ENCODE measurements around the gene KDM4E. TPM values are rescaled to one million over a fixed set of nuclear protein-coding genes. Genes with fewer than 3 reads are reported as not detected.
"Not testable (repeated sequence)": the region's sequence is repeated elsewhere in the genome, so short reads cannot be mapped to it uniquely, and the experiment has no call there.

KDM4E gene
- polyA plus RNA-seq, 4 donors = 0.14 to 0.44 (median 0.27) TPM

DNA sequence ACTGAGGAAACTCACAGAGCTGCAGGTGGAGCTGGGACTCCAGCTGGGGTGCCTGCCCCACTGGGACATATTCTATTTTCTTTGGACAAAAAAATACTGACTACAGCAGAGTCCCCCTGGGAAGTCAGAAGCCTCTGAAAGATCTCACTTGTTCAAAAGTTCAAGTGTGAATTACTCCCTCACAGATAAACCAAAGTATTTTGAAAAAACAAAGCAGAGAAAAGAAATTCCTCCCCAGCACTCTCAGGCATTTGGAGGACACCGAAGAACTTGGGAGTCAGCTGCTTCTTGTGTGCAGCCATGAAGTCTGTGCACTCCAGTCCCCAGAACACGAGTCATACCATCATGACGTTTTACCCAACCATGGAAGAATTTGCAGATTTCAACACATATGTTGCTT lies 24.1 kb downstream of the KDM4E start, which contains the start of gene KDM4F:
TSS of gene KDM4F (plus strand) at position 301 of the 400 bp plus-strand sequence.
- not testable (repeated sequence) for DNase-seq (ENCODE audit: low read depth in 4 of 4, low spot score in 2 of 4)

DNA sequence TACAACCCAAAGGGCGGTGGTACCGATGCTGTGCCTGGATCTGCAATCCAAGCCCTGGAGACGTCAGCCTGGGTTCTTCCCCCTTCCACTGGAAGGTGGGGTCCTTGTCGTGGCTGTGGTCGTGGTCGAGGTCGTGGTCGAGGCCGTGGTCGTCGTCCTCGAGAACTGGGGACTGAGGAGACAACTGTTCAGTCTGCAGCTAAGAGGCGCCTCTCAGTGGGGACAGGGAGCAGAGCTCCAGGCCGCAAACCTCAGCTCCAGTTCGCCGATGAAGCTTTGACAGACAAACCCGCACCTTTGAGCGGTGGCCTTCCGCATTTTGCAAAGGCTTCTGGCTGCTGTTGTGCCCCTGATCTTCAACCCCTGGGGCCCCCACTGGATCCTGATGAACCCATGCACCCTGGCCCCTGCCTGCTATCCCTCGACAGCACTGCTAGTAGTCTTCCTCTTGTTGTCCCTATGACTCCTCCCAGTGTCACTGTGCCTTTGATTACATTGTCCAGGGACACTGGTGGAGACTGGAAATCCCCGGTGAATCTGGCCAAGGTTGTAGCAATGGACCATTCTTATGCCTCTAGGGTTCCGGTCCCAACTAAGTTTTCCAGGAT lies 25.6 kb downstream of the KDM4E start:
- no peak for DNase-seq (ENCODE audit: low read depth in 4 of 4, low spot score in 2 of 4)

DNA sequence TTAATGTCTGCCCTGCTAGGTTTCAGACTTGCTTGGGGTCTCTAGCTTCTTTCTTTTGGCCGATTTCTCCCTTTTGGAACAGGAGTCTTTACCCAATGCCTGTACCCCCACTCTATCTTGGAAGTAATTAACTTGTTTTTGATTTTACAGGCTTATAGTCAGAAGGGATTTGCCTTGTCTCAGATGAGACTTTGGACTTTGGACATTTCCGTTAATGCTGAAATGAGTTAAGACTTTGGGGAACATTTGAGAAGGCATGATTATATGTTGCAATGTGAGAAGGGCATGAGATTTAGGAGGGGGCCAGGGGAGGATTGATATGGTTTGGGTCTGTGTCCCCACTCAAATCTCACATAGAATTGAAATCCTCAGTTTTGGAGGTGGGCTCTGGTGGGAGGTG lies 29.3 kb downstream of the KDM4E start:
- no peak for DNase-seq (ENCODE audit: low read depth in 4 of 4, low spot score in 2 of 4)

DNA sequence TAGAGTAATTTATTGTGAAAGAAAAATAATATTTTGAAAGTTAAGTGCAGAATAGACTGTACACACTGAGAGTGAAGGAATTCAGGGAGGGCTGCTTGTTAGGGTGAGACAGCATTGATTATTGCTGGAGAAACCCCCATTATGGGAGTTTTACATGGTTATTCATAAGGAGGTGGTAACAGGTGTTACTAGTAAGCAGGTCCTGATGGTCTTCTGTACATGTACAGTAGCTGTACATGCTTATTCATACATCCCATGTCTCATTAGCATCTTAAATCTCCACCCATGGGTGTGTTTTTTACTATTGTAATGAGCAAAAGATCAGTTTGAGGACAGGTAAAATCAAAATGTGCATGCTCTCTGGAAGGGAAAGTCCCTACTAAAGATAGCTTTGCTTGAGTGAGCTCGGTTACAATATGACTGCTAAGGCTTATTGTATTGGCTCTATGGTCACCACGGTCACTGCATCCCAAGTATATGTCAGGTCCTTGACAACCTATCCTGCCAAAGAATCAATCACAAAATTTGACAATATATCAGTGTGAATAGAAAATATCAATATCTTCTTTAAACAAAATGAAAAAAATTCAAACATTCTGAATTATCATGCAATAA lies 30.3 kb downstream of the KDM4E start:
- DNase-seq (ENCODE audit: low read depth in 4 of 4, low spot score in 2 of 4) = no peak

DNA sequence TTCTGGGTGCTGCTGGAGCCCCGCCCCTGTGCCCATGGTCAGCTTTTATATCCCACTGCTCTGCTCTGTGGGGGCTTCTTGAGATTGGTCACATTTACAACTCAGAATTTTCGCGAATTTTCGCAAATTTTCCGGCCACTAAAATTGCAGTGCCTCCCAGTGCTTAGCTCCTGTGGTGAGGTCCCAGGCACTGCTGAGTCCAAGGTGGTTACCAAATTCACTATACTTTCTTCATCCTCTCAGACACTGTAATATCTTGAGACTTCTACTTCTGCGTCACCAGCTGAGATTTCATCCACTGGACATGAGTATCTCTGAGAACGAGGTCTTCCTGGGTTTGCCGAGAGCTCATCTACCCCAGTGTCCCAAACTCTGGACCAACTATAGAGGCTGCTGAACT lies 32.9 kb downstream of the KDM4E start:
- DNase-seq (ENCODE audit: low read depth in 4 of 4, low spot score in 2 of 4) = no peak

DNA sequence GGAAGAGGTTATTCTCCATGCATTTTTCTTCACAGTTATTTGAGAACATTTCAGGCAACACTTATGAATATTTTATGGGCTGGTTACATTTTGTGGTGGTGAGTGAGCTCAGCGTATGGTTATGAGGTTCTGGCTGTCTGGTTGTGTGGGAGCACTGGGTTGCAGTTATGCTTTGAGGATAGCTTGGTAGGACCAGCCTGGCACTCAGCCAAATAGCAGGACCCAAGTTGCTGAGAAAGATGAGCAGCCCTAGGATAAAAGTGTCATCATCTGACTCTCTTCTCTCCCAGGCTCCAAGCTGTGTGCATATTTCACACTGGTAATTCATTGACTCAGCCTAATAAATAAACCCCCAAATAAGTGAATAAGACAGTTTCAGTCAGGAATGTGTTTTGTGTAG lies 33.6 kb downstream of the KDM4E start:
- no peak for DNase-seq (ENCODE audit: low read depth in 4 of 4, low spot score in 2 of 4)

DNA sequence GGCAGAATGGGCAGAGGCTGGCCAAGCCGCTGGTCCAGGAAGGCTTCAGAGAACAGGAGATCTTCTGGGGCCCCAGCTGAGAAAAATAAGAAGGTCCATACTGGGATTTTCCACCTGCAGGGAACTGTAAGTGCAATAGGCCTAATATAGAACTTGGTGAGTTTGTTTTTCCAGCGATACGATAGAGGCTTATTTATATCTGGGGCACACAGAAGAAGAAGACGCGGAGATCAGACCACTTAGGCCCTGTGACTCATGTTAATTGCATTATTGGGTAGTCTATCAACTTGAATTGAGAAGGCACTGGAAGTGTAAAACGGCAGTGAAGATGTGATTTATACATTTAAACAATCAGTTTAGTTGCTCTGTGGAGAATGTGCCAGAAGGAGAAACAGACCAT lies 34.0 kb downstream of the KDM4E start:
- DNase-seq (ENCODE audit: low read depth in 4 of 4, low spot score in 2 of 4) = no peak

DNA sequence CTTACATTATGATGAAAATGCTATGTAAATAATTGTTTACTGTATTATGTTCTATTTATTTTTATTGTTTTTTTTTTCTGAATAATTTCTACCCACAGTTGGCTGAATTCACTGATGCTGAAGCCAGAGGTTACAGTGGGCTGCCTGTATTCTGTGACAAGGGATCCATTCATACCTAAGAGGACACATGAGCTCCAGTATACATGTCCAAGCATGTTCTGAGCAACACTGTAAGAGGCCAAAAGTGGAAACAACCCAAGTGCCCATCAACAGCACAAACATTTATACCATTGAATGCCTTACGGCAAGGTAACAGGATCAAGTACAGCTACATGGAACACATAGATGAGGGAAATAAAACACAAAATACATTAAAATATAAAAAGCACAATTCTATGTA lies 40.3 kb downstream of the KDM4E start:
- DNase-seq (ENCODE audit: low read depth in 4 of 4, low spot score in 2 of 4) = no peak

DNA sequence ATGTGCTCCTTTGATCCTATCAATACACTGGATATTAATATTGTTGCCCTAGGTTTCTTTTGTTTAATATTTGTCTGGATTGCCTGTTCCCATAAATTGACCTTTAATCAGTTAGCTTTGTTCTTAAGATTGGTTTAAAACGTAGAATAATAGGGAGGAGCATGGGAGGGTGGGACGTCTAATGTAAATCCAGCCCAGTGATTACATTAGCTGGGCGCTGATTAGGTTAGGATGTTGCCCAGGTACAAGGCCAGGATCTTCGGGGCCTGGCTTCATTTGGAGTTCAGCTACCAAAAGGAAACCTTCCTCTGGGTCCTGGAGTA lies 41.6 kb downstream of the KDM4E start, which contains the start of gene SRSF8:
TSS of gene SRSF8 (plus strand) at position 204 of the 323 bp plus-strand sequence. CDS start 308 bp downstream, outside the sequence.
- no peak for DNase-seq (ENCODE audit: low read depth in 4 of 4, low spot score in 2 of 4)

DNA sequence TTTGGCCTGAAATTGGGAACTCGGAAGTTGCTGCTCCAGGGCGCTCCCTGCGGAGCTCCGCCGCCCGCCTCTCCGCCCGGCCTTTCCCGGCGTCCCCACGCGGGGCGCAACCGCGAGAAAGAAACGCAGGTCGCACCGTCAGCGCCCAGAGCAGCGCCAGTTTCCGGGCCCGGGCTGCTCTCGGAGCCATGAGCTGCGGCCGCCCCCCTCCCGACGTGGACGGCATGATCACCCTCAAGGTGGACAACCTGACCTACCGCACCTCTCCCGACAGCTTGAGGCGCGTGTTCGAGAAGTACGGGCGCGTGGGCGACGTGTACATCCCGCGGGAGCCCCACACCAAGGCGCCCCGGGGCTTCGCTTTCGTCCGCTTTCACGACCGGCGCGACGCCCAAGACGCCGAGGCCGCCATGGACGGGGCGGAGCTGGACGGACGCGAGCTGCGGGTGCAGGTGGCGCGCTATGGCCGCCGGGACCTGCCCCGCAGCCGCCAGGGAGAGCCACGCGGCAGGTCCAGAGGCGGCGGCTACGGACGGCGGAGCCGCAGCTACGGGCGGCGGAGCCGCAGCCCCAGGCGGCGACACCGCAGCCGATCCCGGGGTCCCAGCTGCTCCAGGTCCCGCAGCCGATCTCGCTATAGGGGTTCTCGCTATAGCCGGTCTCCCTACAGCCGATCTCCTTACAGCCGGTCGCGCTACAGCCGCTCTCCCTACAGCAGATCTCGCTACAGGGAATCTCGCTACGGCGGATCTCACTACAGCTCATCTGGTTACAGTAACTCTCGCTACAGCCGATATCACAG lies 42.2 kb downstream of the KDM4E start:
- DNase-seq (ENCODE audit: low read depth in 4 of 4, low spot score in 2 of 4) = peak in 3 of 4 donors; percentile 63 to 73 (median 68)

DNA sequence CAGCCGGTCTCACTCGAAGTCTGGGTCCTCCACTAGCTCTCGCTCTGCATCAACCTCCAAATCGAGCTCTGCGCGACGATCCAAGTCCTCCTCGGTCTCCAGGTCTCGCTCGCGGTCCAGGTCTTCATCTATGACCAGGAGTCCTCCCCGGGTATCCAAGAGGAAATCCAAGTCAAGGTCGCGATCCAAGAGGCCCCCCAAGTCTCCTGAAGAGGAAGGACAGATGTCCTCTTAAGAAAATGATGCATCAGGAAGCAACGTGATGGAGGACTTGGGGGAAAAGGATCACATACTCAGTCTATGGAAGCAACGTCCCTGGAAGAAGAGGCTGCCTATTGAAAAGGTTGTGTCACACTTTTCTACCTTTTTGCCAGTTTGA lies 42.8 kb downstream of the KDM4E start:
- peak in 3 of 4 donors; percentile 52 to 76 (median 54) for DNase-seq (ENCODE audit: low read depth in 4 of 4, low spot score in 2 of 4)

DNA sequence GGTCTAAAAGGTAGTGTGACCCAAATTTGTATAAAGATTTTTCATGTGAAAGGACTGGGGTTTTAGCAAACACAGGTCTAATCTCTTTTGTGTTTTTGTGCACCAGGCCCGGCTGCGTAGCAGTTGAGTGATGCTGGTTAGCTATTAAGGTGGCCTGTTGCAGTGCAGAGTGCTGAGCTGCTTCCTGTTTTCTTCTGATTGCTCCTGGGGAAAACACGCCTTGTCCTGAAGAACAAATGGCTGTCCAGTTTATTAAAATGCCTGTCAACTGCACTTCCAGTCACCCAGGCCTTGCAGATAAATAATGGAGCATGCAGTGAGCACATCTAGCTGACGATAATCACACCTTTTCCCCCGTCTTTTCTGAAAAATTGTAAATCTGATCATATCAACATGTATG lies 43.5 kb downstream of the KDM4E start:
- DNase-seq (ENCODE audit: low read depth in 4 of 4, low spot score in 2 of 4) = peak; percentile 75 to 92 (median 82)

DNA sequence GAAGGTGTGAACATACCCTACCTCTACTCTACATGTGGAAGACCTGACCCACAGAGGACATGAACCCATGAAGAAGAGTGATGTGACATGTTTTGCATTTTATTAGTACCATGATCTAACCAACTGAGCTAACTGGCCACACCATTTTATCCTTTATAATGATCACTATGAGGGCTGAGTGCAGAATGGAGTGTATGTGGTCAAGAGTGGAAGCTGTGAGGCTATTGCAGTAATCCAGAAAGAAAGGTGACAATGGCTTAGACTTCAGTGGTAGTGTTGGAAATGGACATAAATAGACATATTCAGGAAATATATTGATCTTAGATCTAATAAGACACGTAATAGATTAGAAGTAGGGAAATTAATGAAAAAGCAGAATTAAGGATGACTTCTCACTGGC lies 45.4 kb downstream of the KDM4E start:
- no peak for DNase-seq (ENCODE audit: low read depth in 4 of 4, low spot score in 2 of 4)

DNA sequence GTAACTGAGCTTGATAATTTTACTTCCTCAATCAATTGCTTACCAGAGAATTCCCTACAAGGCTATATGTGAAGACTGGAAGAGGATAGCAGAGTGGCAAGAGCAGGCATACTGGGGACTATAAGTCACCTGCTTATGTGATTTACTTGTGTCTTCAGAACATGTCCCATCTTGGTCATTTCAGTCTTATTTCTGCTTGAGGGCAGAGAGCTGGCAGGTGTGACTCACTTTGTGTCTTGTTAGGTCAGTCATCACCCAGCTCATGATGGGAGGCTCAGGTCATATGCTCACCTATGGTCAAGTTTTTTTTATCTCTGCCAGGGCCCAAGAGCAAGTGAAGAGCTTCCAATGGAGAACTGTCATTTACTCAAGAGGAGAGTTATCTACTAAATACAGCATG lies 47.9 kb downstream of the KDM4E start:
- DNase-seq (ENCODE audit: low read depth in 4 of 4, low spot score in 2 of 4) = no peak

DNA sequence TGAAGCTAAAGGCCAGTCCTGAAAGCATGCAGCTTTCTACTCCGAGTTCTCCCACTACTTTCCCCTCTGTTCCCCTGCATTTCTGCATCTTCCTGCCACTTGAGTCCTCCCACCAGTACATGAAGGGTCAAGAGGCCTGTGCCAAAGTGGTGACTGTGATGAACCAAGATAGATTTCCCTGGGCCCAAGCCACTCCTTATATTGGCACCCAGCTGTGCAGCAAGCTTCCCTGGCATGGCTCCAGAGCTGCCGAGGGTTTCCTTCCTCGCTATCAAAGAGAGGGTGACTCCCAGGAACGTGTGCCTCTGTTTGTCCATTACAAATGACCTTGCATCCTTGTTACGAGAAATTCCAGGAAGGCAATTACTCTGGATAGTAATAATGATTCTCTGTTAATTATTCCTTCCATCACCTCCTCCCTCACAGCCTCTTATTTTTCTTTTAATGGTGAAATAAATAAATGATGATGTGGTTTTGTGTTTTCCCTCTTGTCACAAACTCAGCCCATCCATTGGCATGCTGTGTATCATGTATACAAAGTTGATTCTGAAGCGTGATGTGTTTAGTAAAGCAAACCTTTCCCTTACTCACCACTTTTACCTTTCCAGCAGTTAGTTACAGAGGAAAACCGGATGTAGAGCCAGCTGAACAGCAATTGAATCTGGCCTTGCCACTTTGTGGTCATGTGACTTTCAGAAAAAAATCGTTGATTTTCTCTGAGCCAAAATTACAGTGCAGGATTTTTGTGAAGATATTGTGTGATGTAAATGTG lies 49.9 kb downstream of the KDM4E start:
- DNase-seq (ENCODE audit: low read depth in 4 of 4, low spot score in 2 of 4) = no peak

DNA sequence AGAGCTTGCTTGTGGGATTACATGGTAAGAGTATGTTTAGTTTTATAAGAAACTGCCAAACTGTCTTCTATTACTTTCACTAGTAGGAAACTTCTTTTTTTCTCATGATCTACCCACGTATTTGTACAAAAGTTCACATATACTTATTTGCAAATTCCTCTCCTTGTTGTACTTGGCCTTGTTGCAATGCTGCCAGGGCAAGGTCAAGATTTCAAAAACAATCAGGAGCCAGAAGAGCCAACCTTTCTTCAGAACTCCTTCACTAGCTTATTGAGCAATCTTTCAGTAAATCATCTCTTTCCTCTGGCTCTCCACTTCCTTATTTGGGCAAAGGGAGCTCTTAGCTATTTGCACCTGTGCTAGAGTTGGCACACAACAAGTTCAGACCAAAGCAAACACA lies 51.4 kb downstream of the KDM4E start:
- DNase-seq (ENCODE audit: low read depth in 4 of 4, low spot score in 2 of 4) = no peak

DNA sequence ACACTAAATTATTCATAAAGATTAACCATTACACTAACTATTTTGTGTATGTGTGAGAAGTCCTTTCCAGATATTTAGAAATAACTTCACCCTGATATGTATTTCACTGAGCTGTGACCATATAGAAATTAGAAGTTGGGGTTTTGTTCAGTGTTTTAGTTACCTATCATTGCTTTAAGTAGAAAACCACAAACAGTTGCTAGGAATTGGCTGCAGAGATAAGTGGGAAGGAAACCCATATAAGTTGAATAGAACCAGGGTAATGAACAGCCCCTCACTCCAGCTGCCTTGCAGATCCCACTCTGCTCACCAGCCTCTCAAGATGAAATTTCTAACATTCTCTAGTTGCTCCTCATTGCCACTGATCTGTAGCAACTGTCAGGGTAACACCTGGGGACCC lies 51.9 kb downstream of the KDM4E start:
- DNase-seq (ENCODE audit: low read depth in 4 of 4, low spot score in 2 of 4) = no peak

Measured in left renal cortex interstitium (tissue), 4 donors.